C1 segment of cervical spinal cord (tissue), 14 donors: ENCODE measurements around the gene SALL3.
"Not testable (repeated sequence)": the region's sequence is repeated elsewhere in the genome, so short reads cannot be mapped to it uniquely, and the experiment has no call there.

Source experiments
- DNase-seq, 14 donors: peaks; one replicate each; lab custom pipeline; 2025; lab: John Stamatoyannopoulos, UW

SALL3 gene

DNA sequence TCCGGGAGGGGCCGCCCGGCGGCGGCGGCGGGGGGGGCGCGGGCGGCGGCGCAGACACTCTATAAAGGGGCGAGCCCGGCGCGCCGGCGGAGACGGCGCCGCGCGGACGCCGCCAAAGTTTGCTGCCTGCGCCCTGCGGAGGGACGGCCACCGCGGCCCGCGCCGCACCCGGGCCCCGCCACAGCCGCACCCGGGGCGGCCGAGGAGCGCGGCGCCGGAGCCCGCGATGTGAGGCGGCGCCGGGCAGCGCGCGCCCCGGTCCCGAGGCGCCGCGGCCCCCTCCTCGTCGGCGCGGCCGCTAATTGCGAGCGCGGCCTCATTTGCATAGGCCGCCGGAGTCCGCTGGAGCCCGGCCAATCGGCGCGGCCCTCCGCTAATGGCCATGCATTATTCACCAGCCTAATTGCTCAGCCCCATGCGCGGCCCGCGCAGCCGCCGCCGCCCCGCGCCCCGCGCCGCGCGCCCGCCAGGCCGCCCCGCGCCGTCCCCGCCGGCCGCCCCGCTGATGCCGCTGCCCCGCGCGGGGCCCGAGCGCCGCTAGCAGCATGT is at the start of gene SALL3:
Gene SALL3 (plus strand): TSS at position 89 of the 549 bp plus-strand sequence. CDS start 457 bp downstream, at position 546.
- DNase-seq: peak in 3 of 14 donors; percentile 38 to 82 (median 59)

DNA sequence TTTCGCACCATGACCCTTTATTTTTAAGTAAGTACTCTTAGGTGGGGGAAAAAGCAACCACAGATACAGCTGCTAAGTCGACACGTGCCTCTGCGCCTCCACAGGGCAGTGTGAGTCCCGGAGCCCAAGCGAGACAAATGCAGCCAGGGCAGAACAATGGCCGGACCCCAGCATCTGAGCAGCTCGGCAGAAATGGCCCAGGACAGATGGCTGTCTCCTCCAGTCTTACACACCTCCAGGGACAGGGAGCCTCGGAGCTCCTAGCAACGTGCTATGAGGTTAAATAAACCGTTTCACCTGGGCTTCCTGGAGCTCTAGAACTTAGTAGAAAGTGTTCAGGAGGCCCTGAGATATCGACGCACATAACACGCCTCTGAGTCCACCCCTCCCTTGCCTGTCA is 47.3 kb upstream of the SALL3 start:
- no peak for DNase-seq

DNA sequence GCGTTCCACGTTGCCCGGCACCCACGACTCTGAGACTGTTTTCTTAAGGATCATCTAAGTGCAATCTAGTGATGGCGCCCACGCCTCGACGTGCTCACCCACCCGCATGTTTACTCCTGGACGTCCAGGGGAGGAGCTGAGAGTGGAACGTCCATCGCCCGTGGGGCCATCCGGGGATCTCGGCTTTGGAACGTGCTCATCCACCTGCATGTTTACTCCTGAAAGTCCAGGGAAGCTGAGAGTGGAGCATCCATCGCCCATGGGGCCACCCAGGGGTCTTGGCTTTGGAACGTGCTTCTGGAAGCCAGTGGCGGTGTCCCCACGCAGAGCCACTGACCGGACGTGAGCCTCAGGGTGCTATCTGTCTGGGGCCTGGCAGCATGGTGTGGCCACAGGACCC is 45.6 kb upstream of the SALL3 start:
- DNase-seq: no peak

DNA sequence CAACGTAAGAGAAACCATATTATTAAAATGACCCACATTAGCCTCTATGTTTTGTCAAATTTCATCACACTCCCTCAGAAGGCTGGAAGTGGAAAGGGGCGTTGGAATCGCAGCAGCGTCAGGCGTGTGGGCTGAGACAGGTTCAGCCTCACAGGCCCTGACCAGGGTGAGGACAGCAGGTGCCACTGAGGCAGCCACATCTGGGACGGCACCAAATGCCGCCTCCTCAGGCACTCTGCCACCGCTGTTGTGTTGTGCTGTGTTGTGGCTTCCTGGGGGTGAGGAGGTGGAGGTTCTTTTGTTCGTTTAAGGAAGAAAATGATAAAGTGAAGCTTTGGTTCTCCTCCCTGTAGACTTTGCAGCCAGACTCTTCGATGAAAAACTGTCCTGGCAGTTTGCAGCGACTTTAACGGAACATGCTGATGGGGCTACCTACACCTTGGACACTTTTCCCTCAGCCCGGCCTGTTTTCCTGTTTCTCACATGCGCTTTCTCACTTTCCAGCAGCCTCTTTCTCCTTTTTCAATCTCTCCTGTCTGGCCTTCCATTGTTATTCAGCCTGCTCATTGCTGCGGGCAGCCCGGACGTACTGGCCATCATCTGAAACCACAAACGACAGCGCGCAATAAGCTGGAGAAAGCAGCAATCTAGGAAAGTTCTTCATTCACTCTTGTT is 44.9 kb upstream of the SALL3 start:
- no peak for DNase-seq

DNA sequence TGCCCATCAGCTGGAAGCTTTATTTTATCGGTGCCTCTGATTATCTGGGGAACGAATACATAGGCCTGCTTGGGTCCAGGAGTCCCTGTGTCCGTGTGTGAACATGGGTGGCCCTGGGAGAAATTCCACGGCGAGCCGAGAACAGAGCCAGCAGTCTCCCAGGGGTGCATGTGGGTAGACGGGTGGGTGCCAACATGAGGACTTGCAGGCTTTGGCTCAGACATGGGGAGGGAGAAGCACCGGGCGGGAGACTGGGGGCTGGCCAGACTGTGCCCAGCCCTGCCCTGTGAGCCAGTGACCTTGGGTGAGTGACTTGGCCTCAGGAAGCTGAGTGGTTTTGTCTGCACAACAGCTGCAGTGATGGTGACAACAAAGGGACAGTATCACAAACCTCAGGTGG is 44.2 kb upstream of the SALL3 start:
- DNase-seq: no peak

DNA sequence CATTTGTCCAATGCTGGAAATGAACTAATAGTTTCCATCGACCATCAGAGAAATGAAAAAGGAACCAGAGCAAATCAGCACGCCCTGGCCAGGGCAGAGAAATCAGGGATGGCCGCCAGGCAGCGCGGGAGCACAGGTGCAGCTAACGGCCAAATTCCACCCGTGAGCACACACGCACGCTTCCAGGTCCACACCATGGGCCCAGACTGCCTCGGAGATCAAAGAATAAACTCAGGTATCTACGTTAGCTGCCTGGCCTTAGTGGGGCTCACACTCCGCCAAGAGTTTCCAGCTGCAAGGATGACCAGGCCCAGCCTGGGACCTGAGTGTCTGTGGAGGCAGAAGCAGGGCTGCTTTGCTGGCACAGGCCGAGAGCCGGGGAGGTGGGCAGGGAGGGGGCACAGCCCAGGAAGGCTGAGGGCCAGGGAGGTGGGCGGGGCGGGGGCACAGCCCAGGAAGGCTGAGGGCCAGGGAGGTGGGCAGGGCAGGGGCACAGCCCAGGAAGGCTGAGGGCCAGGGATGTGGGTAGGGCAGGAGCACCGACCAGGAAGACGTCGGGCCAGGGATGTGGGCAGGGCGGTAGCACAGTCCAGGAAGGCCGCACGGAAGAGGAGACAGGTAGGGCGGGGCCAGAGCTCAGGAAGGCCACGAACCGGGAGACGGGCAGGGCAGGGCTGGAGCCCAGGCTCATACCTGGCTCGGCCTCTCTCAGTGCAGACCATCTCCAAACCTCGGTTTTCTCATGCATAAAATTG is 43.2 kb upstream of the SALL3 start:
- DNase-seq: no peak

DNA sequence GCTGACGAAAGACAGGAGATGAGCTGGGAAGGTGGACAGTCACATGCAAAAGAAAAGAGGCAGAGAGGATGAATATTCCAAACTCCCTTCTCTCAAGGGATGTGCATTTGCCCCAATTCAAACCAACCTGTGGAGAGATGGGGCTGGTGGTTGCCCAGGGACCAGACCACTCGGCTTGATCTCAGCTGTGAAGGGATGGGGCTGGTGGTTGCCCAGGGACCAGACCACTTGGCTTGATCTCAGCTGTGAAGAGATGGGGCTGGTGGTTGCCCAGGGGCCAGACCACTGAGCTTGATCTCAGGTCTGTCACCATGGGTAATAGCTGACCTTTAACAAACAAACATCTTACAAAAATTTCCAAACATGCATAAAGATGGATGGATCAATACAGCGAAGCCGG is 42.5 kb upstream of the SALL3 start:
- no peak for DNase-seq

DNA sequence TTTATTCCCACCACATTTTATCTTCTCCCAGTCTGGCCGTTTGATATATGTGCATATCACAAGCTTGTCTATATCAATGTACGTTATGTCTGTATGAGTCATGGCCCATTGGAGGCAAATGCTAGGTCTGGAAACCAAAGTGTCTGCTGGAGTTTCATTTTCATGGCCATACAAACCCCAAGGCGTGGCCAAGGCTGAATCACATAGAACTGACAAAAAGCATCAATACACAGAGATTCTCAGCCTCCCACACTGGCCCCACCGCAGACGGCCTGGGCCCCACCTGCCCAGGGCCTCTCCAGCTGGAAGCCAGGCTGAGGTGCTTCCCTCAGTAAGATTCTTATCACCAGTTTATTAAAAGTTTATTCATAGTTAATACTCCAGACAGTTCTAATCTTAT is 40.5 kb upstream of the SALL3 start:
- no peak for DNase-seq

DNA sequence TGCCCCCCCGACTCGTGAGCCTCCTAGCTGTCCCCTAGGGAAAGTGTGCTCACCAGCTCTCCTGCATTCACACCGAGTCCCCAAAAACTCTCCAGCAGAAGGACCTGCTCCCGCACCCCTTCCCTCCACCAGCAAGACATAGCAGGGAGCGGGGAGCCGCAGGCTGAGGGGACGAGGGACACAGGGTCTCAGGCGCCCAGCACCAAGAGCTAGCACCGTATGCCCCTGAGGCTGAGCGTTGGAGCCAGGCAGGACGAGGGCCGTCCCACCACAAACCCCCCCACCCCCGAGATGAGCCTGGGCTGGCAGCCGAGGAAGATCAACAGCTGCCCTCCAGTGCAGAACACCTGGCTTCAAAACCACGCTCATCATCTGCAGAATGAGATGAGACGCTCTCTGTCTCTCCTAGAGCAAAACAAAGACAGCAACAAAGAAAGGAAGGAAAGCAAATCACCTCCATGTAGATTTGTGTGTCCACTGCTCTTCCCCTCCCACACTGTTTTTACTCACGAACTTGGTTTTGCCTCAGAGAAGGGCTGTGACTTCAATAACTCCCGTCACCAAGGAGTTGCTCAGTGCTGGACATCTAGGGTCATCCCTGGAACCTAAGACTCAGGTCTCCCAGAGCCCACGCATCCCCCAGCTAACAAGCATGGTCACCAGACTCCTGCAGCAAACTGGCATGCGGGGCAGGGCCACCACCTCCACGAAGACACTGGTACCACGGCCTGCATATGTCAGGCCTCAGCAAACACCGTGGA is 39.7 kb upstream of the SALL3 start:
- no peak for DNase-seq

DNA sequence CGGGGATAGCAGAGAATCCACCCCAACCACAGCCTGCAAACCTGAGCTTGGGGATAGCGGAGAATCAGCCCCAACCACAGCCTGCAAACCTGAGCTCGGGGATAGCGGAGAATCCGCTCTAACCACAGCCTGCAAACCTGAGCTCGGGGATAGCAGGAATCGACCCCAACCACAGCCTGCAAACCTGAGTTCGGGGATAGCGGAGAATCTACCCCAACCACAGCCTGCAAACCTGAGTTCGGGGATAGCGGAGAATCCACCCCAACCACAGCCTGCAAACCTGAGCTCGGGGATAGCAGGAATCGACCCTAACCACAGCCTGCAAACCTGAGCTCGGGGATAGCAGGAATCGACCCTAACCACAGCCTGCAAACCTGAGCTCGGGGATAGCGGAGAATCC is 37.4 kb upstream of the SALL3 start:
- not testable (repeated sequence) for DNase-seq

DNA sequence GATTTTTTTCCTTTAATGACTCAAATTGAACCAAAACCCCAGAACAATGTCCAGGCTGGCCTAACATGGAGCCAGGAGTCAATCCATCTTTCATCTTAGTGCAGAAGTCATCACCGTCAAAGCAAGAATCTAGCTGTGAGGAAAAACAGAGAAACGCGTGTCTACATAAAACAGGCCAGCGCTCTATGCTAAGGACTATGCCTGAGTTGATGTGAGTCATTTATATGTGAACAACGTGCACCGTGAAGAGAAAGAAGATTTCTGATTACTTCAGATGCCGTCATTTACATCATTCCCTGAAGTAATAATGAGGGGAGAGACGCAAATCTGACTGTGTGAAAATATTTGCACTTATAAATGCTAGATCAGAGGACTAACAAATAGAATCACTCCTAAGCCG is 34.0 kb upstream of the SALL3 start:
- DNase-seq: no peak

DNA sequence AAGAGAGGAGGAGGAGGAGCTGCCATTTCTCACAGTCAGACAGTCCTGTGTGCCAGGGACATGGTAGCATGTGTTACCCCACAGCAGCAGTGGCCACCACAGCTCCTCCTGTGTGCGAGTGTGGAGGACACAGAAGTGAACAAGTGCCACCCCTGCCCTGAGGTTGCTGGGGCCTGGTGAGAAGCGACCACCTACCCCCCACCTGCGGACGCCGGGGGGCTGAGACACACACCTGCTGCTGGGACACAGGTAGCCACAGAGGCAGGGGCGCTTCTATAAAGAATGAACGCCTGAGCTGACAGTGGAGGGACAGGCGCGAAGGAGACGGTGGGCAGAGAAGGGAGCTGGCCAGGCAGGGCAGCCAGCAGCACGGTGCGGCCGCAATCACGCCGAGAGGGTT is 32.3 kb upstream of the SALL3 start:
- DNase-seq: no peak

DNA sequence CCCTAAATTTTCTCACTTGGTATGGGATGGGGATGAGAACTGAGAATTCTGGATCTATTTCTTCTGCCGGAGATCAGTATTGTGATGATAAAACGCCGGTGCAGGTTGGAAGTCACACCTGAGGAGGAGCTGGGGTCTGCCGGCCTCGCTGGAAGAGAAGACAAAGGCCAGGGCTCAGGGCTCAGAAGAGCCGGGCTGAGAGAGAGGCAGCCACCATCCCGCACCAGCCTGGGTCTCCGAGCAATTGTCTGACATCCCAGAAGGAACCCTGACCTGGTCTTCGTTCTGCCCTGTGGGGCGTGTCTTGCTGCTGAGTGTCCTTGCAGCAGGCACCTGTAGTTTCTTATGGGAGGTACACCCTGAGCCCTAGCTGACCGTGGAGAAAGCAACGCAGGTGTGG is 31.4 kb upstream of the SALL3 start:
- no peak for DNase-seq

DNA sequence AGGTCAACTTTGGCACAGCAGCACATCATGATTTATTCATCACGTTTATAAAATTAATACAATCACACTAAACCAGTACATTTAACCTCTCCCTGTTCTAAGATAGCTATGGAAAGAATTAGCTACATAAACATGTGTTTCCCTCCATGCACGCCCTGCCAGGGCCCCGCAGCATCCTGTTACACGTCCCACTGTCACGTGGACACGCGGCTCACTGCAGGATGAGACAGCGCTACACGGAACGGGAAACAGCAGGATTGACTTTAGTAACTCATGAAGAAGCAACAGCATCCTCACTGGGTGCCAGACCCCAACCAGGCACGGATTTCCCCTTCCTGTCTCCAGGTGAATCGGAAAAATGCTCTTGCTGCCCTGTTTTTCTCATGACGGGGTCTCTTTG is 30.9 kb upstream of the SALL3 start:
- DNase-seq: no peak

DNA sequence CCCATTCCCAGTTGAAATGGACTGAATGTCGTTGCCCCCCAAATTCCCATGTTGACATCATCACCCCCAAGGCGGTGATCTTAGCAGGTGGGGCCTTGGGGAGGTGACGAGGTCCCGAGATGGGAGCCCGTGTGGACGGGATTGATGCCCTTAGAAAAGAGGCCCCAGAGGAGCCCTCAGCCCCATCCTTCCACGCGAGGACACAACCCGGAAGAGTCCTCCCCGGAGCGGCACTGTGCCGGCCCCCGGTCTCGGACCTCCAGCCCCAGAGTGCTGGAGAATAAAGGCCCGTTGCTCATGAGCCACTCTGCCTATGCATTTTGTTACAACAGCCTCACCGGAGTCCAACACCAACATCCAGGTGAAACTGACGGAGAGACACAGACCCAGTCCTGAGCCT is 30.4 kb upstream of the SALL3 start:
- DNase-seq: no peak

DNA sequence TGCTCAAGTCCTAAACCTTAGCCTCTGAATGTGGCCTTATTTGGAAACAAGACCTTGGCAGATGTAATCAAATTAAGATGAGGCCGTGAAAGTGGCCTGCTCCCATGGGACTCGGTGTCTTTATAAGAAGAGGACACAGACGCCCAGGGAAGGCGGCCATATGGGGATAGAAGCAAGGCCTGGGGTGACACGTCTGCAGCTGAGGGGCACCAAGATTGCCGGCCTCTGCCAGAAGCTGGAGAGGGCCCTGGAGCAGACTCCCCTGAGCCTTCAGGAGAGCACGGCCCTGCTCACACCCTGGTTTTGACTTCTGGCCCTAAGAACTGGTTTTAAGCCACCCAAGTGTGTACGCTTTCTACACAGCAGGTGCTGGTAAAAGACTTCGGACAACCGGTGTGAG is 29.2 kb upstream of the SALL3 start:
- DNase-seq: no peak

DNA sequence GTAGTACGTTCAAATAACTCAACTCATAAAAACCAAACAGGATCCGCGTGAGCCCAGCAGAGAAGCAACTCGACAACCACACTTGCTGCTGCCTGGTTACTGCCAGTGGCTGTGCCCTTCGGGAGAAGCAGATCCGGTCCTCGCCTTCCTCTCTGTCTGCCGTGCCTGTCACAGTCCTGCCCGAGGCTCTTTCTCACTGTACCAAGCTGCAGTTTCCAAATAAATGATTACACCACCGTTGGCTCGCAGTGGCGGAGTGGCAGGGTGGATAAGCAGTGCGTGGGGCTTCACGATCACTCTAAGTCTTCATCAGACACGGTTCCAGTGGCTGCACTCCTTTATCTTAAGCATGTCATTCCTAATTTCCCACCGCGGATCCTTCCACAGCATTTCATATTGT is 26.1 kb upstream of the SALL3 start:
- no peak for DNase-seq

DNA sequence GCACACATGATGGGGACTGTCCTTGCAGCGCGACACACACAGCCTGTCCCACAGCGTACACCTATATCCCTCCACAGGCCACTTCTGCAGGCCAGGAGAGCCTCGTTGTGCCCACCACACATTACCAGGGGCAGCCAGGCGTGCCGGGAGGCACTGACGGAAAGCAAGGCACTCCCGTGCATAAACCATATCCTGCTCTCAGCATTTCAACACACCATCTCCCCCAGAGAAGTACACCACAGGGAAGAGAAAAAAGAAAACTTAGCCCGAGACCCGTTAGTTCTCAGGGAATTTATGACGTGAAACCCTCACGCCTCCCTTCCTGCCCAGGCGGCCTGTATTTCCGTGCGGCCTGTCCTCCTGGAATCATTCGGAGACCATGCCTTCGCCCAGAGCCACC is 24.6 kb upstream of the SALL3 start:
- DNase-seq: no peak

DNA sequence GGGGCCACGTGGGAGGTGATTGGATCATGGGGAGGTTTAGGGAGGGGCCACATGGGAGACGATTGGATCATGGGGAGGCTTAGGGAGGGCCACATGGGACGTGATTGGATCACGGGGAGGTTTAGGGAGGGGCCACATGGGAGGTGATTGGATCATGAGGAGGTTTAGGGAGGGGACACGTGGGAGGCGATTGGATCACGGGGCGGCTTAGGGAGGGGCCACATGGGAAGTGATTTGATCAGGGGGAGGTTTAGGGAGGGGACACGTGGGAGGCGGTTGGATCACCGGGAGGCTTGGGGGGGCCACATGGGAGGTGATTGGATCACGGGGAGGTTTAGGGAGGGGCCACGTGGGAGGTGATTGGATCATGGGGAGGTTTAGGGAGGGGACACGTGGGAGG is 22.5 kb upstream of the SALL3 start:
- no peak for DNase-seq

DNA sequence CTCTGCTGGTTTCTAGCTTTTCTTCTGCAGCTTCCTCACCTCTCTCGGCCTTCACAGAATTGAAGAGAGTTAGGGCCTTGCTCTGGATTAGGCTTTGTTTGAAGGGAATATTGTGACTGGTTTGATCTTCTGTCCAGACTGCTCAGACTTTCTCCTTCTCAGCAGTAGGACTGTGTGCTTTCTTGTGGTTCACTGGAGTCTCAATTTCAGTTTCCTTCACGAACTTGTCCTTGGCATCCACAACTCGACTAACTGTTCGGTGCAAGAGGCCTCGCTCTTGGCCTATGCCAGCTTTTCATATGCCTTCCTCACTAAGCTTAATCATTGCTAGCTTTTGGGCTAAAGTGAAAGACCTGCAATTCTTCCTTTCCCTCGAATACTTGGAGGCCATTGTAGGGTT is 18.9 kb upstream of the SALL3 start:
- no peak for DNase-seq

DNA sequence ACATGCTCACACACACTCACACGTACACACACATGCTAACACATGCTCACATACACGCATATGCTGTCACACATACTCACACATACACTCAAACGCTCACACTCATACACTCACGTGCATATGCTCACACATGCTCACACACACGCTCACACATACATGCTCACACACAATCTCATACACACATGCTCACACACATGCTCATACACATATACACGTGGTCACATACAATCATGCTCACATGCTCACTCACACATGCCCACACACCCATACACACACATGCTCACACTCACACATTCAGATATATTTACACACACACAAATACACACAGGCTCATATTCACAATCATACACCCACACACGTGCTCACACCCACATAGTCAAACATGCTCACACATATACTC is 17.5 kb upstream of the SALL3 start:
- DNase-seq: no peak

DNA sequence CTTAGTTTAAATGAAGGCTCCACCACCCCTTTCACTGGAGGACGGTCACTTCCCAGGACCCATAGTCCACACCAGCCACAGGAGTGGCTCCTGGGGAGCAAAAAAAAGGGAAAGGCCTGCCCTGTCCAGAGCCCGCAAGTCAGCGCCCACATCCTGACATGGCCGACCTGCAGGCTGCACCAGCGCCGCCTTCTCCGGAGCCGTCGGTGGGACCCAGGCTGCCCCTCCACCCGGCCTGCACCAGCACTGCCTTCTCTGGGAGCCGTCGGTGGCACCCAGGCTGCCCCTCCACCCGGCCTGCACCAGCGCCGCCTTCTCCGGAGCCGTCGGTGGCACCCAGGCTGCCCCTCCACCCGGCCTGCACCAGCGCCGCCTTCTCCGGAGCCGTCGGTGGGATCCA is 14.9 kb upstream of the SALL3 start:
- not testable (repeated sequence) for DNase-seq
